Esophagus muscularis mucosa (tissue), 3 donors: Measurements from ENCODE around the gene SIT1.

Source experiments
- POLR2A ChIP-seq: fragments of 450-650 bp; IDR thresholded peaks from one replicate; pipeline ENCODE4 v1.6.1; 2017; ENCODE audit warnings: antibody characterized with exemption, moderate library complexity, mild to moderate bottlenecking, low read depth
- POLR2AphosphoS5 ChIP-seq, 2 donors: sonication (generic); formaldehyde crosslinking; IDR thresholded peaks; one replicate each; pipeline ENCODE4 v1.6.1; 2017; ENCODE audit warnings: antibody characterized with exemption in 2 of 2
- TF ChIP-seq, protein P1 (sequence below), 3 experiments: fragments of 200-600 bp in 2 of 3; fragments of 450-650 bp in 1 of 3; sonication (generic) in 2 of 3; IDR thresholded peaks; one replicate each; pipeline ENCODE4 v1.5.1; 2017 to 2019; ENCODE audit warnings: antibody characterized with exemption in 3 of 3, mild to moderate bottlenecking in 2 of 3, moderate library complexity in 1 of 3

DNA sequence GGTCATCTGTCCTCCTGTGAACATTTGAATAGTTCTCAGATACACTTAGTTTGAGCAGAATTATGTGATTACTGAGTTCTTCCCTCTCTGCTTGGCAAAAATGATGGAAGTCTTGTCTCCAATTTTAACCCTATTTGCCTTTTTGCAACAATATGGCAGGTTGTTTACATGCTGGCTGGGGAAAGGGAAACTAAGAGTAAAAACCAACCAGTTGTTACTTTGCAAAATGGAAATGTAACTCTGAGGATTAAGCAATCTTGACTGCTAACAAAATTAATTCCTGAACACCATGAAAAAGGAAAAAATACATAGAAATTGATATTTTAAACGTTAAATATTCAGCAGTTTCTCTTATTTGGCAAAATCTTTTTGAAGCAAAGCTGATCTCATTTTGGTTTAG, 11.1 kb downstream of the SIT1 start:
- TF ChIP-seq, protein P1, sequence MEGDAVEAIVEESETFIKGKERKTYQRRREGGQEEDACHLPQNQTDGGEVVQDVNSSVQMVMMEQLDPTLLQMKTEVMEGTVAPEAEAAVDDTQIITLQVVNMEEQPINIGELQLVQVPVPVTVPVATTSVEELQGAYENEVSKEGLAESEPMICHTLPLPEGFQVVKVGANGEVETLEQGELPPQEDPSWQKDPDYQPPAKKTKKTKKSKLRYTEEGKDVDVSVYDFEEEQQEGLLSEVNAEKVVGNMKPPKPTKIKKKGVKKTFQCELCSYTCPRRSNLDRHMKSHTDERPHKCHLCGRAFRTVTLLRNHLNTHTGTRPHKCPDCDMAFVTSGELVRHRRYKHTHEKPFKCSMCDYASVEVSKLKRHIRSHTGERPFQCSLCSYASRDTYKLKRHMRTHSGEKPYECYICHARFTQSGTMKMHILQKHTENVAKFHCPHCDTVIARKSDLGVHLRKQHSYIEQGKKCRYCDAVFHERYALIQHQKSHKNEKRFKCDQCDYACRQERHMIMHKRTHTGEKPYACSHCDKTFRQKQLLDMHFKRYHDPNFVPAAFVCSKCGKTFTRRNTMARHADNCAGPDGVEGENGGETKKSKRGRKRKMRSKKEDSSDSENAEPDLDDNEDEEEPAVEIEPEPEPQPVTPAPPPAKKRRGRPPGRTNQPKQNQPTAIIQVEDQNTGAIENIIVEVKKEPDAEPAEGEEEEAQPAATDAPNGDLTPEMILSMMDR (IDR thresholded peaks at IDR 0.05): no peak
- TF ChIP-seq POLR2AphosphoS5 (IDR thresholded peaks at IDR 0.05): no peak
- no peak for TF ChIP-seq POLR2A
